Right atrium auricular region (tissue), 2 donors: ENCODE data around the gene LYPD4. TPM values are rescaled to one million over a fixed set of nuclear protein-coding genes. Genes with fewer than 3 reads are reported as not detected.

Source experiments
- DNase-seq: peaks from one replicate; pipeline ENCODE4 v3.0.0-alpha.2; 2019; ENCODE audit warnings: low spot score
- H3K27ac ChIP-seq, 2 donors: fragments of 200-600 bp; sonication (generic); 1 replicate in 1 of 2; 2 replicates in 1 of 2; pipeline ENCODE4 v1.5.1; 2016 to 2019
- H3K27me3 ChIP-seq, 2 donors: fragments of 200-600 bp; sonication (generic); one replicate each; pipeline versions ENCODE4 v1.5.1 to v1.6.0; 2017 to 2019
- H3K36me3 ChIP-seq: fragments of 200-600 bp; sonication (generic); one replicate; pipeline ENCODE4 v1.5.1; 2016
- H3K4me1 ChIP-seq, 2 donors: fragments of 200-600 bp; sonication (generic); one replicate each; pipeline versions ENCODE4 v1.5.1 to v1.6.0; 2017 to 2019
- H3K4me3 ChIP-seq, 2 donors: fragments of 200-600 bp; sonication (generic); 1 replicate in 1 of 2; 2 replicates in 1 of 2; pipeline ENCODE4 v1.5.1; 2017 to 2019; ENCODE audit warnings: mild to moderate bottlenecking in 1 of 2, moderate library complexity in 1 of 2
- H3K9me3 ChIP-seq, 2 donors: fragments of 200-600 bp; sonication (generic); one replicate each; pipeline ENCODE4 v1.5.1; 2019
- total RNA-seq, 2 donors: library from RNA; depleted of rRNA; stranded (reverse); fragments of >200 nt; gene quantifications; one replicate each; pipeline ENCODE4 v1.1.0, GENCODE V29; 2016
- TF ChIP-seq, protein P1 (sequence below), 2 donors: fragments of 200-600 bp; sonication (generic); IDR thresholded peaks; one replicate each; pipeline ENCODE4 v1.5.1; 2019; ENCODE audit warnings: antibody characterized with exemption in 2 of 2

Gene LYPD4
- total RNA-seq, 2 donors from 2014 or later: not detected

GRCh38 chr19:41887711-41888382 lies 43.4 kb upstream of the LYPD4 start:
- no peak for DNase-seq
- Histone ChIP-seq H3K27me3 (no peaks in the 10 kb centered on the region), H3K27ac (no peak overlapping the region), H3K9me3 (no peaks in the 10 kb centered on the region), H3K4me3 (no peak overlapping the region), H3K4me1 (peaks cover 0 to 37% of the 10 kb centered on the region in 2 donors), H3K36me3 (peaks cover 29% of the 10 kb centered on the region)
- TF ChIP-seq, protein P1, sequence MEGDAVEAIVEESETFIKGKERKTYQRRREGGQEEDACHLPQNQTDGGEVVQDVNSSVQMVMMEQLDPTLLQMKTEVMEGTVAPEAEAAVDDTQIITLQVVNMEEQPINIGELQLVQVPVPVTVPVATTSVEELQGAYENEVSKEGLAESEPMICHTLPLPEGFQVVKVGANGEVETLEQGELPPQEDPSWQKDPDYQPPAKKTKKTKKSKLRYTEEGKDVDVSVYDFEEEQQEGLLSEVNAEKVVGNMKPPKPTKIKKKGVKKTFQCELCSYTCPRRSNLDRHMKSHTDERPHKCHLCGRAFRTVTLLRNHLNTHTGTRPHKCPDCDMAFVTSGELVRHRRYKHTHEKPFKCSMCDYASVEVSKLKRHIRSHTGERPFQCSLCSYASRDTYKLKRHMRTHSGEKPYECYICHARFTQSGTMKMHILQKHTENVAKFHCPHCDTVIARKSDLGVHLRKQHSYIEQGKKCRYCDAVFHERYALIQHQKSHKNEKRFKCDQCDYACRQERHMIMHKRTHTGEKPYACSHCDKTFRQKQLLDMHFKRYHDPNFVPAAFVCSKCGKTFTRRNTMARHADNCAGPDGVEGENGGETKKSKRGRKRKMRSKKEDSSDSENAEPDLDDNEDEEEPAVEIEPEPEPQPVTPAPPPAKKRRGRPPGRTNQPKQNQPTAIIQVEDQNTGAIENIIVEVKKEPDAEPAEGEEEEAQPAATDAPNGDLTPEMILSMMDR (IDR thresholded peaks at IDR 0.05): no peak

- Histone ChIP-seq H3K4me3 (no peak overlapping the region), H3K36me3 (peaks cover 21% of the 10 kb centered on the region), H3K9me3 (no peaks in the 10 kb centered on the region), H3K27me3 (no peaks in the 10 kb centered on the region), H3K27ac (no peak overlapping the region), H3K4me1 (peaks cover 0 to 42% of the 10 kb centered on the region in 2 donors)
- no peak for DNase-seq
- TF ChIP-seq, protein P1 (IDR thresholded peaks at IDR 0.05): no peak
Observed at GRCh38 chr19:41886761-41887710, 42.6 kb upstream of the LYPD4 start.

DNA sequence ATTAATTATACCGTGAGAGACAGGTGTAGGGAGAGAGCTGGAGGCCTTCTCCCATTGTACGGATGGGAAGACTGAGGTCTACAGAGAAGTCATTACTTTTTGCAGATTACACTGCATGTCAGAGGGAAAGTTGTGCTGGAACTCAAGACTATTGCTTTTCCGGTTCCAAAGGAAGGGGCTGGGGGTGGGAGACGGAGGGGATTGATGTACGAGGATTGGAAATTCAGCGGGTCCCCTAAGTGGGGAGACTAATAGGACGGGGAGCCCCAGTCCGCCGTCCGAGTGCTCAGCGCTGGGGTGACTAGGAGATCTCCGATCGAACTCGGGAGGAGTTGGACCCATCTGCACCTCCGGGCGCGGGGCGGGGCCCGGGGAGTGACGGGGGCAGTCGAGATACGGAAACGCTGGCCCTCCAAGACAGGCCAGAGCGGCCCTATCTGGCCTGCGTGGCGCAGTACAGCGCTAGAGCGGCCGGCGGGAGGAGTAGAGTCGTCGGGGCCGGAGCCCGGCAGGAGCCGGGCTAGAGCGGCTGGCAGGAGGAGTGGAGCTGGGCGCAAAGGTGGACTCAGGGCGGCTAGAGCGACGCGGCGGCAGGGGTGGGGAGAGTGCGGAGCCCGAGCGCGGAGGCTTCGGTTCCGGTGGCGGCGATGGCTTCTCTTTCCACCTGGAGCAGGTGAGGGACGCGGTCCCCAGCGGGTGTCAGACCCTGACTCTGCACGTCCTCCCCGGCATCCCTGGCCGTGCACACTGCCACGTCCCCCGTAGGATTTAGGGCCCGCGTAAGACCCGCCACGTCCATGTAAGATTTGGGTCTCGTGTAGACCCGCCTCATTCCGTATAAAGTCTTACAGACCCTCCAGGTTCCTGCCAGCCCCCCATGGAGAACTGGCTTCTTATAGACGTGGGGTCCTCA lies 39.6 kb upstream of the LYPD4 start:
- TF ChIP-seq, protein P1 (IDR thresholded peaks at IDR 0.05): peak in 1 of 2 donors; percentile 56
- H3K9me3 ChIP-seq: no peaks in the 10 kb centered on the region
- peak overlapping the region; percentile 80 to 85 for H3K27ac ChIP-seq
- H3K4me3 ChIP-seq: peak overlapping the region; percentile 79 to 83
- peaks cover 0 to 42% of the 10 kb centered on the region in 2 donors for H3K4me1 ChIP-seq
- no peaks in the 10 kb centered on the region for H3K27me3 ChIP-seq
- DNase-seq: peak; percentile 92
- peaks cover 6% of the 10 kb centered on the region for H3K36me3 ChIP-seq

GRCh38 chr19:41883463-41883820 lies 39.0 kb upstream of the LYPD4 start:
- TF ChIP-seq, protein P1 (IDR thresholded peaks at IDR 0.05): no peak
- Histone ChIP-seq H3K4me1 (peaks cover 0 to 42% of the 10 kb centered on the region in 2 donors), H3K27ac (peak overlapping the region; percentile 80 to 85)

More at GRCh38 chr19:41883463-41883820, 39.0 kb upstream of the LYPD4 start:
- Histone ChIP-seq H3K36me3 (no peaks in the 10 kb centered on the region), H3K4me3 (peak overlapping the region; percentile 79 to 83), H3K27me3 (no peaks in the 10 kb centered on the region), H3K9me3 (no peaks in the 10 kb centered on the region)
- no peak for DNase-seq
